Nephron (organoid): ENCODE results near the gene SSBP1.

Experiments
- H3K27ac Mint-ChIP-seq, 3 experiments: 2 replicates each; pipeline ENCODE4 v1.8.0; 2020; ENCODE audit warnings: mixed read lengths in 3 of 3, mild to moderate bottlenecking in 2 of 3, moderate library complexity in 1 of 3
- H3K27me3 Mint-ChIP-seq: 2 replicates; pipeline ENCODE4 v1.8.0; 2021; ENCODE audit warnings: low read depth, mild to moderate bottlenecking, moderate library complexity, mixed read lengths
- H3K36me3 Mint-ChIP-seq: 2 replicates; pipeline ENCODE4 v1.8.0; 2020; ENCODE audit warnings: low read depth, mixed read lengths
- H3K4me1 Mint-ChIP-seq: 2 replicates; pipeline ENCODE4 v1.8.0; 2020; ENCODE audit warnings: mixed read lengths
- H3K4me3 Mint-ChIP-seq, 3 experiments: 2 replicates each; pipeline ENCODE4 v1.8.0; 2020; ENCODE audit warnings: mild to moderate bottlenecking in 3 of 3, mixed read lengths in 3 of 3, moderate library complexity in 2 of 3
- H3K9me3 Mint-ChIP-seq: 2 replicates; pipeline ENCODE4 v1.8.0; 2020; ENCODE audit warnings: mixed read lengths
- CTCF ChIP-seq, 3 experiments: fragments of 200-600 bp; sonication (generic); IDR thresholded peaks; one replicate each; pipeline ENCODE4 v1.5.0; 2021; ENCODE audit warnings: antibody characterized with exemption in 3 of 3; ENCODE audit not compliant: unreplicated experiment in 3 of 3

Gene SSBP1

GRCh38 chr7:141696348-141696747 is 41.8 kb upstream of the SSBP1 start:
- H3K9me3 Mint-ChIP-seq: no peaks in the 10 kb centered on the region
- peak overlapping the region in 1 of 3 experiments; percentile 67 for H3K27ac Mint-ChIP-seq
- TF ChIP-seq CTCF (IDR thresholded peaks at IDR 0.05; ENCODE audit: unreplicated experiment in 3 of 3): no peak
- H3K27me3 Mint-ChIP-seq: no peaks in the 10 kb centered on the region
- no peaks in the 10 kb centered on the region for H3K36me3 Mint-ChIP-seq
- peaks cover 8% of the 10 kb centered on the region for H3K4me1 Mint-ChIP-seq
- no peak overlapping the region for H3K4me3 Mint-ChIP-seq

GRCh38 chr7:141697211-141697871 is 40.8 kb upstream of the SSBP1 start:
- no peak for TF ChIP-seq CTCF (IDR thresholded peaks at IDR 0.05; ENCODE audit: unreplicated experiment in 3 of 3)
- Mint-ChIP-seq H3K4me3 (peak overlapping the region in 1 of 3 experiments; percentile 14), H3K27ac (no peak overlapping the region), H3K4me1 (peaks cover 8% of the 10 kb centered on the region), H3K27me3 (peaks cover 2% of the 10 kb centered on the region), H3K36me3 (no peaks in the 10 kb centered on the region), H3K9me3 (no peaks in the 10 kb centered on the region)

- H3K4me1 Mint-ChIP-seq: peaks cover 13% of the 10 kb centered on the region
- H3K27me3 Mint-ChIP-seq: peaks cover 10% of the 10 kb centered on the region
- no peak overlapping the region for H3K4me3 Mint-ChIP-seq
- no peaks in the 10 kb centered on the region for H3K36me3 Mint-ChIP-seq
- TF ChIP-seq CTCF (IDR thresholded peaks at IDR 0.05; ENCODE audit: unreplicated experiment in 3 of 3): no peak
- H3K9me3 Mint-ChIP-seq: no peaks in the 10 kb centered on the region
- no peak overlapping the region for H3K27ac Mint-ChIP-seq
These were observed 39.7 kb upstream of the SSBP1 start for GRCh38 chr7:141698247-141699015.

- Mint-ChIP-seq H3K36me3 (no peaks in the 10 kb centered on the region), H3K4me3 (peak overlapping the region; percentile 85 to 86 (median 85)), H3K27me3 (peaks cover 18% of the 10 kb centered on the region), H3K9me3 (no peaks in the 10 kb centered on the region), H3K27ac (peak overlapping the region in 1 of 3 experiments; percentile 61), H3K4me1 (peaks cover 13% of the 10 kb centered on the region)
- no peak for TF ChIP-seq CTCF (IDR thresholded peaks at IDR 0.05; ENCODE audit: unreplicated experiment in 3 of 3)
These were observed 38.3 kb upstream of the SSBP1 start for GRCh38 chr7:141699860-141700259.

- peaks cover 19% of the 10 kb centered on the region for H3K27me3 Mint-ChIP-seq
- no peak for TF ChIP-seq CTCF (IDR thresholded peaks at IDR 0.05; ENCODE audit: unreplicated experiment in 3 of 3)
- peak overlapping the region; percentile 85 to 86 (median 85) for H3K4me3 Mint-ChIP-seq
- H3K27ac Mint-ChIP-seq: peak overlapping the region; percentile 27 to 61 (median 54)
- H3K36me3 Mint-ChIP-seq: no peaks in the 10 kb centered on the region
- no peaks in the 10 kb centered on the region for H3K9me3 Mint-ChIP-seq
- H3K4me1 Mint-ChIP-seq: peaks cover 13% of the 10 kb centered on the region
These were observed 37.8 kb upstream of the SSBP1 start for GRCh38 chr7:141700296-141700847.
